ENCODE measurements around the gene CFAP20DC. TPM values are rescaled to one million over a fixed set of nuclear protein-coding genes. Genes with fewer than 3 reads are reported as not detected.

Gene CFAP20DC
- total RNA-seq, 1 experiment from 2014 or later = 2.9 TPM

DNA sequence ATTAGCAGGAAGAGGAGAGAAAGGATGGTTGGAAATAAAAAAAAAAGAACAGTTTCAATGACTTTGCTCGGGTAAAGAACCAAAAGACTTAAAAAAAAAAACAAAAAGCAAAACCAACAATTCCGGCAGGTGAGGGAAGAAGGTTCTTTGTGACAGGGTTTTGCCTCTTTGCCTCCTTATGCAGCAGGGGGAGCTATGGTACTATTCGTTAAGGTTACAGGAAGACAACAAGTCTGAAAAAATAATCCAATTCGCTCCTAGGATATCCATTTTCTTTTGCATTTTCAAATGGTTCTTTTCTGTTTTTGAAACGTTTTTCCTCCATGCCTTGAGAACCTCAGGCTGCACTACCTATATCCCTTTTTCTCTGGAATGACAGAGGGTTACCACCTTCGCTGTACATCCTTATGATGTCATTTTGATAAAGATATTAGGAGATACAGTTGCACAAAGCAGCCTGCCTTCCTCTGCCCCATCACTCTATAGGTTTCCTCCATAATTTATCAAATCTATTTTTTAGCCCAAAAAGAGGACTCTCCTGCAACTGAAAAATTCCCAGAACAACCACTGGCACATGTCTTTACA, 55.0 kb downstream of the CFAP20DC start:
- ChIA-PET RAD21 (ENCODE audit: low non-redundant PET in 1 of 2, low total read pairs in 2 of 2, uncharacterized antibody in 2 of 2, unreplicated experiment in 2 of 2) (interaction anchor here in 1 of 2 experiments (0.7 kb wide), 1 partner anchor 171 kb away, joined by 3 read pairs; no protein-coding TSS in a partner anchor), CTCF (interaction anchor here (0.7 to 2.3 kb wide), 4 partner anchors 9 to 580 kb away, joined by 3 to 13 read pairs (median 3); no protein-coding TSS in a partner anchor), POLR2A (no interaction called here)
- TF ChIP-seq, protein P1, sequence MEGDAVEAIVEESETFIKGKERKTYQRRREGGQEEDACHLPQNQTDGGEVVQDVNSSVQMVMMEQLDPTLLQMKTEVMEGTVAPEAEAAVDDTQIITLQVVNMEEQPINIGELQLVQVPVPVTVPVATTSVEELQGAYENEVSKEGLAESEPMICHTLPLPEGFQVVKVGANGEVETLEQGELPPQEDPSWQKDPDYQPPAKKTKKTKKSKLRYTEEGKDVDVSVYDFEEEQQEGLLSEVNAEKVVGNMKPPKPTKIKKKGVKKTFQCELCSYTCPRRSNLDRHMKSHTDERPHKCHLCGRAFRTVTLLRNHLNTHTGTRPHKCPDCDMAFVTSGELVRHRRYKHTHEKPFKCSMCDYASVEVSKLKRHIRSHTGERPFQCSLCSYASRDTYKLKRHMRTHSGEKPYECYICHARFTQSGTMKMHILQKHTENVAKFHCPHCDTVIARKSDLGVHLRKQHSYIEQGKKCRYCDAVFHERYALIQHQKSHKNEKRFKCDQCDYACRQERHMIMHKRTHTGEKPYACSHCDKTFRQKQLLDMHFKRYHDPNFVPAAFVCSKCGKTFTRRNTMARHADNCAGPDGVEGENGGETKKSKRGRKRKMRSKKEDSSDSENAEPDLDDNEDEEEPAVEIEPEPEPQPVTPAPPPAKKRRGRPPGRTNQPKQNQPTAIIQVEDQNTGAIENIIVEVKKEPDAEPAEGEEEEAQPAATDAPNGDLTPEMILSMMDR (IDR thresholded peaks at IDR 0.05 in 2 of 3, conservative IDR thresholded peaks at IDR 0.05 in 1 of 3; ENCODE audit: borderline replicate concordance in 1 of 3, insufficient read depth in 1 of 3, low read depth in 2 of 3, low read length in 2 of 3) = peak; percentile 61 to 85 (median 81); a peak in 5 of 6 replicates
- no peak for TF ChIP-seq ELF1 (IDR thresholded peaks at IDR 0.05; ENCODE audit: borderline replicate concordance, low read depth)
- peak; percentile 86 for TF ChIP-seq RAD21 (IDR thresholded peaks at IDR 0.05; ENCODE audit: low read depth)
- H3K9me3 ChIP-seq (ENCODE audit: control insufficient read depth in 1 of 2, insufficient read depth in 1 of 2, low read depth in 1 of 2, low read length in 2 of 2) = no peaks in the 10 kb centered on the region
- H3K9me2 ChIP-seq (ENCODE audit: insufficient read depth) = no peaks in the 10 kb centered on the region
- H3K27me3 ChIP-seq (ENCODE audit: insufficient read depth, low read length) = no peaks in the 10 kb centered on the region
- intact Hi-C loops (cut with micrococcal nuclease) = loop anchor here (1.0 to 10.0 kb wide), 7 partner anchors 58 to 1750 kb away; no protein-coding TSS in a partner anchor
- no peaks in the 10 kb centered on the region for H3K79me2 ChIP-seq (ENCODE audit: insufficient read depth, low read length)
- H4K20me1 ChIP-seq (ENCODE audit: insufficient read depth) = no peaks in the 10 kb centered on the region
- peak overlapping the region; percentile 46 for H3K4me2 ChIP-seq (ENCODE audit: low read length)
- ATAC-seq = peak; percentile 59; the same call in 1 of the 2 replicates
- no peaks in the 10 kb centered on the region for H3K36me3 ChIP-seq (ENCODE audit: control insufficient read depth in 1 of 2, insufficient read depth in 2 of 2, low read length in 2 of 2)
- peak overlapping the region; percentile 85 for H2AFZ ChIP-seq (ENCODE audit: low read depth, low read length, poor library complexity, severe bottlenecking)
- no TSS peak for BruUV-seq (replicated peaks)
- no peak overlapping the region for H3K9ac ChIP-seq (ENCODE audit: low read length)
- peak; percentile 60 for DNase-seq (ENCODE audit: low read depth, low spot score)
- H3K4me1 ChIP-seq (ENCODE audit: control insufficient read depth in 1 of 2, insufficient read depth in 2 of 2, low read length in 2 of 2) = peaks cover 0 to 32% of the 10 kb centered on the region in 2 experiments; a peak in 2 of 4 replicates
- no peak overlapping the region for H3K27ac ChIP-seq (ENCODE audit: low read depth, low read length)
- H3K4me3 ChIP-seq (replicated peaks in 1 of 2; ENCODE audit: low read depth in 1 of 2, low read length in 2 of 2) = no peak overlapping the region

DNA sequence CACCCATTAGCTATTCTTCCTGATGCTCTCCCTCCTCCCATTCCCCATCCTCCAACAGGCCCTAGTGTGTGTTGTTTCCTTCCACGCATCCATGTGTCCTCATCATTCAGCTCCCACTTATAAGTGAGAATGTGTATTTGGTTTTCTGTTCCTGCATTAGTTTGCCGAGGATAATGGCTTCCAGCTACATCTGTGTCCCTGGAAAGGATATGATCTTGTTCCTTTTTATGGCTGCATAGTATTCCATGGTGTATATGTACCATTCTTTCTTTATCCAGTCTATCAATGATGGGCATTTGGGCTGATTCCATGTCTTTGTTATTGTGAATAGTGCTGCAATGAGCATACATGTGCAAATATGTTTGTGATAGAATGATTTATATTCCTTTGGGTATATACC, 56.3 kb downstream of the CFAP20DC start:
- no peak for DNase-seq (ENCODE audit: low read depth, low spot score)
- H3K4me1 ChIP-seq (ENCODE audit: control insufficient read depth in 1 of 2, insufficient read depth in 2 of 2, low read length in 2 of 2) = peaks cover 0 to 33% of the 10 kb centered on the region in 2 experiments; a peak in 2 of 4 replicates
- H3K79me2 ChIP-seq (ENCODE audit: insufficient read depth, low read length) = no peaks in the 10 kb centered on the region
- H3K9ac ChIP-seq (ENCODE audit: low read length) = no peak overlapping the region
- ChIA-PET RAD21 (ENCODE audit: low non-redundant PET in 1 of 2, low total read pairs in 2 of 2, uncharacterized antibody in 2 of 2, unreplicated experiment in 2 of 2) (no interaction called here), CTCF (interaction anchor here (2.3 kb wide), 1 partner anchor 59 kb away, joined by 13 read pairs; no protein-coding TSS in a partner anchor), POLR2A (no interaction called here)
- no peak for ATAC-seq
- no peak overlapping the region for H3K27ac ChIP-seq (ENCODE audit: low read depth, low read length)
- H3K27me3 ChIP-seq (ENCODE audit: insufficient read depth, low read length) = no peaks in the 10 kb centered on the region
- no peaks in the 10 kb centered on the region for H3K9me2 ChIP-seq (ENCODE audit: insufficient read depth)
- intact Hi-C loops (cut with micrococcal nuclease) = loop anchor here (5.0 to 10.0 kb wide), 6 partner anchors 221 to 1751 kb away; no protein-coding TSS in a partner anchor
- no TSS peak for BruUV-seq (replicated peaks)
- no peaks in the 10 kb centered on the region for H3K9me3 ChIP-seq (ENCODE audit: control insufficient read depth in 1 of 2, insufficient read depth in 1 of 2, low read depth in 1 of 2, low read length in 2 of 2)
- no peak overlapping the region for H2AFZ ChIP-seq (ENCODE audit: low read depth, low read length, poor library complexity, severe bottlenecking)
- TF ChIP-seq, protein P1 (IDR thresholded peaks at IDR 0.05 in 2 of 3, conservative IDR thresholded peaks at IDR 0.05 in 1 of 3; ENCODE audit: borderline replicate concordance in 1 of 3, insufficient read depth in 1 of 3, low read depth in 2 of 3, low read length in 2 of 3) = no peak
- TF ChIP-seq, protein P2, sequence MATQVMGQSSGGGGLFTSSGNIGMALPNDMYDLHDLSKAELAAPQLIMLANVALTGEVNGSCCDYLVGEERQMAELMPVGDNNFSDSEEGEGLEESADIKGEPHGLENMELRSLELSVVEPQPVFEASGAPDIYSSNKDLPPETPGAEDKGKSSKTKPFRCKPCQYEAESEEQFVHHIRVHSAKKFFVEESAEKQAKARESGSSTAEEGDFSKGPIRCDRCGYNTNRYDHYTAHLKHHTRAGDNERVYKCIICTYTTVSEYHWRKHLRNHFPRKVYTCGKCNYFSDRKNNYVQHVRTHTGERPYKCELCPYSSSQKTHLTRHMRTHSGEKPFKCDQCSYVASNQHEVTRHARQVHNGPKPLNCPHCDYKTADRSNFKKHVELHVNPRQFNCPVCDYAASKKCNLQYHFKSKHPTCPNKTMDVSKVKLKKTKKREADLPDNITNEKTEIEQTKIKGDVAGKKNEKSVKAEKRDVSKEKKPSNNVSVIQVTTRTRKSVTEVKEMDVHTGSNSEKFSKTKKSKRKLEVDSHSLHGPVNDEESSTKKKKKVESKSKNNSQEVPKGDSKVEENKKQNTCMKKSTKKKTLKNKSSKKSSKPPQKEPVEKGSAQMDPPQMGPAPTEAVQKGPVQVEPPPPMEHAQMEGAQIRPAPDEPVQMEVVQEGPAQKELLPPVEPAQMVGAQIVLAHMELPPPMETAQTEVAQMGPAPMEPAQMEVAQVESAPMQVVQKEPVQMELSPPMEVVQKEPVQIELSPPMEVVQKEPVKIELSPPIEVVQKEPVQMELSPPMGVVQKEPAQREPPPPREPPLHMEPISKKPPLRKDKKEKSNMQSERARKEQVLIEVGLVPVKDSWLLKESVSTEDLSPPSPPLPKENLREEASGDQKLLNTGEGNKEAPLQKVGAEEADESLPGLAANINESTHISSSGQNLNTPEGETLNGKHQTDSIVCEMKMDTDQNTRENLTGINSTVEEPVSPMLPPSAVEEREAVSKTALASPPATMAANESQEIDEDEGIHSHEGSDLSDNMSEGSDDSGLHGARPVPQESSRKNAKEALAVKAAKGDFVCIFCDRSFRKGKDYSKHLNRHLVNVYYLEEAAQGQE (IDR thresholded peaks at IDR 0.05; ENCODE audit: low read depth) = no peak
- TF ChIP-seq TCF7L2 (IDR thresholded peaks at IDR 0.05; ENCODE audit: borderline replicate concordance, extremely low read depth, insufficient read depth, insufficient read length) = no peak
- TF ChIP-seq SIN3A (IDR thresholded peaks at IDR 0.05; ENCODE audit: low read depth) = no peak
- no peak for TF ChIP-seq SRF (IDR thresholded peaks at IDR 0.05; ENCODE audit: low read depth)
- no peak for TF ChIP-seq ELF1 (IDR thresholded peaks at IDR 0.05; ENCODE audit: borderline replicate concordance, low read depth)
- no peak for TF ChIP-seq RAD21 (IDR thresholded peaks at IDR 0.05; ENCODE audit: low read depth)
- H3K4me3 ChIP-seq (replicated peaks in 1 of 2; ENCODE audit: low read depth in 1 of 2, low read length in 2 of 2) = no peak overlapping the region
- no peaks in the 10 kb centered on the region for H3K36me3 ChIP-seq (ENCODE audit: control insufficient read depth in 1 of 2, insufficient read depth in 2 of 2, low read length in 2 of 2)
- no peak overlapping the region for H3K4me2 ChIP-seq (ENCODE audit: low read length)
- no peaks in the 10 kb centered on the region for H4K20me1 ChIP-seq (ENCODE audit: insufficient read depth)

Data from HCT116 (cell line).